Mammary epithelial cell (primary cell): ENCODE measurements around the gene PP2D1.

ENCODE experiments used
- CTCF ChIP-seq, 2 donors: IDR thresholded peaks in 1 of 2; conservative IDR thresholded peaks in 1 of 2; 2 replicates each; pipeline ENCODE4 v1.5.1; 2011 to 2012; ENCODE audit warnings: inconsistent platforms in 2 of 2, low read length in 2 of 2, mild to moderate bottlenecking in 2 of 2, control low read depth in 1 of 2, low read depth in 1 of 2; ENCODE audit not compliant: insufficient read depth in 1 of 2; ENCODE audit errors: extremely low read depth in 1 of 2
- EZH2 ChIP-seq: IDR thresholded peaks from 2 replicates; pipeline ENCODE4 v1.6.1; 2012; ENCODE audit warnings: low read length, inconsistent platforms, borderline replicate concordance

- TF ChIP-seq CTCF (conservative IDR thresholded peaks at IDR 0.05 in 1 of 2, IDR thresholded peaks at IDR 0.05 in 1 of 2; ENCODE audit: extremely low read depth in 1 of 2, insufficient read depth in 1 of 2, low read depth in 1 of 2, low read length in 2 of 2) (no peak), EZH2 (no peak)
These were observed 30.3 kb upstream of the PP2D1 start for GRCh38 chr3:20042331-20042730.
